CD4-positive, alpha-beta T cell treated with Interleukin-12 subunit alpha and Interleukin-12 subunit beta, for 1 hour (primary cell): ENCODE data around the gene TRAPPC3.

Source experiments
- DNase-seq: peaks from one replicate; pipeline ENCODE4 v3.0.0-alpha.2; 2020

The TRAPPC3 gene

DNA sequence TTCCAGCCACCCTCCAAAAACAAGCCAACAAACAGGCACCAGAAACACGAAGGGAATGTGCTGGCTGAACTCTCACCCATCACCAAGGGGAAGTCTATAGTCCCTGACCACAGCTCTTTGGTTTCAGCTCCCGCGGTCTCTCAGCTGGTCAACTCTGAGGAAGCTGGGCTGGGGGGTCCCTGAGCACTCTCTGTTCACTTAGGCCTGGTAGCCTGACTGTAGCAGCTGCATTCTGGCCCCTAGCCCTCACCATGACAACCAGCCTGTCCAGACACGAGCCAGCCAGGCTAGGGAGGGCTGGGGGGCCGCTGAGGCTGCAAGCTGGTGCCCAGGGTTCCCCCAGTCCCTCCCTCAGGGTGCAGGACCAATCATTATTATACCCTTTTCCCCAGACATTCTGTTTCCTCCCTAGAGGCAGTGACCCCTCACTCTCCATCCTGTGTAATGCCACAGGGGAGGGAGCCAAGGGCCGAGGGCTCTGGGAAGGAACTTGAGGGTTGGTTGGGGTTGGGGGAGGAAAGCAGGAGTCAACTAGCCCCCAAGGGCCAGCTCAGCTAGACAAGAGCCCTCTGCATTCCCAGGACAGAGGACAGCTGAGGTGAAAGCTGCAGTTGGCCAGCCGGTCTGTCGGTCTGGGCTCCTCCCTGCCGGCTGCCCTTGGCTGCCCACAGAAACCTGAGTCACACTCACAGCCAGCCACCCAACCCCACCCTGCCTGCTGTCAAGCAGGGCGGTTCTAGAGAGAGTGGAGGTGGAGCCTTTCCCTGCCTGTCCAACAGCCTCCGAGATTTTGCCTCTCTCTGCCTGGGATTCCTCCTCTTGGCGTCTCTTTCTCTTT lies 1.2 kb upstream of the TRAPPC3 start:
- DNase-seq: peak; percentile 82

DNA sequence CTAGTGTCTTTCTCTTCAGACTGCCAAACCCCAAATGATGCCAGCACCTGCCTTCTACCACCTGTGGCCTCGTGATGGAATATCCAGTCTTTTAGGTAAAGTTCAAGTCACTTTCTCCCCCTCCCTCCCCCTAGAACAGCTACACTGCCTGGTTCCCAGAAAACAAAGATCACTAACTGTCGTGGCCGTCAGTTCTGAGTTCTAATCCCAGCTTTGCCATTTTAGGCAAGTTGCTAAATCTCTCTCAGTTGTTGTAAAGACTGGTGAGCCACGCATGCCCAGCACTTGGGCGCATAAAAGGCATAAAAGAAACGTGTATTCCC lies 648 bp upstream of the TRAPPC3 start:
- DNase-seq: no peak

GRCh38 chr1:36148821-36149236 lies 457 bp downstream of the TRAPPC3 start:
- DNase-seq: no peak

DNA sequence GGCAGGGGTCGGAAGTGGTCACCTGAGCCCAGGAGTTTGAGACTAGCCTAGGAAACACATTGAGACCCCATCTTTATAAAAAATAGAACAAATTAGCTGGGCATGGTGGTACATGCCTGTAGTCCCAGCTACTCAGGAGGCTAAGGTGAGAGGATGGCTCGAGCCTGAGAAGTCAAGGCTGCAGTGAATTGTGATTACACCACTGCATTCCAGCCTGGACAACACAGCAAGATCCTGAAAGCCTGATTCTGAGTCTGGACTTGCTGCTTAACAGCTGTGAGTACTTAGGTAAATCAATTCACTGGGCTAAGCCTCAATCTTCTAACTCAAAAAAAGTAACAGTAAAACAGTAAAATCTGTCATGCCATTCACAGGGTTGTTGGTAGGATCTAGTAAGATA lies 4.9 kb downstream of the TRAPPC3 start:
- DNase-seq: no peak

- DNase-seq: no peak
Measured at GRCh38 chr1:36143424-36143823, 5.9 kb downstream of the TRAPPC3 start.

DNA sequence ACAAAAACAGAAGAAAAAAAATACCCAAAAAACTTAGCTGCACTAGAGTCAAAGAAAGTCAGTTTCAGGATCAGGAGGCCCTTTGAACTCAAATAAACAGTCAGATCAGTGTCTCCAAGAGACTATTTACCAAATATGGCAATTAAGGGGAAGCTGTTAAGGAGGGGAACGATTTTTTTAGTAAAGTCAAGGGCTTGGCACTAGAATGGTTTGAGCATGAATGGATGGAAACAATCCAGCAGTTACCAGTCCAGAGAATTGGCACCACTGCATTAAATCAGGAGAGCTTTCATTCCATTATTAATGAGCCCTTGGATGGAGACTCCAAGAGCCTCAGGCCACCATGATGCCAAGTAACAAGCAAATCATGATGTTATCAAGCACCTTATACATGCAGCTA lies 7.2 kb downstream of the TRAPPC3 start:
- DNase-seq: no peak

- DNase-seq: no peak
Measured at GRCh38 chr1:36139521-36139920, 9.8 kb downstream of the TRAPPC3 start.

DNA sequence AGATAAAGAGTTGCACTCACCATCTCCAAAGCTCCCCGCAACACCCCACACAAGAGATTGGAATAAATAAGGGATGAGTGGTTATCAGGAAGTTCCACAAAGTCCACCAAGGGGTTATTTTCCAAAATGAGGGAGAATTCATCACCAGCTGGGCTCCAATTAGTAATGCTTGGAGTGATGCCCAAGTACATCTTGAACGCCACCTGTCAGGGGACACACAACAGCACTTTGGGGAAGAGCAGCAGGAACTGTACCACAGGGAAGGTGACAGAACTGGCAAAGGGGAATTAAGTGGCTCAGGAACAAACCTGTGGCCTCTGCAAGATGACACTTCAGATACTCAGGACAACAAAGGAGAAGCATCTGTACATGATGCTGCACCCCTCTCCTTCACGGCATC lies 11.5 kb downstream of the TRAPPC3 start:
- no peak for DNase-seq

GRCh38 chr1:36137226-36137625 lies 12.1 kb downstream of the TRAPPC3 start:
- no peak for DNase-seq

GRCh38 chr1:36136535-36136934 lies 12.8 kb downstream of the TRAPPC3 start:
- DNase-seq: no peak

DNA sequence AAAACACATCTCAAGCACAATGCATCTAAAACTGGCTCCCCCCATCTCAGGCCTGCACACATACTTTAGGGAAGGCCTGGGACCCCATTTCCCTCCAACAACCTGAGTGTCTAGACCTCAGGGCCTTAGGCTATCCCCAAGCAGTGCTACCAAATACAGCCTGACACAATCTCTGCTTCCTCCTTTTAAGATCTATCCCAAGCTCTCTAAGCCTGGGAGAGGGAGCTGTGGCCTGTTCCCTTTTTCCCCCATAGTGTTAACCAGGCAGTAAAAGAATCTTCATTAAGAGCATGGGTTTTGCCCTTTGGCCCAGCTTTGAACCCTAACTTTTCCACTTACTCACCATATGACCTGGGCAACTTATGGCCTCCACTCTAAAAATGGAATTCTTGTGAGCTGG lies 13.5 kb downstream of the TRAPPC3 start:
- DNase-seq: no peak

DNA sequence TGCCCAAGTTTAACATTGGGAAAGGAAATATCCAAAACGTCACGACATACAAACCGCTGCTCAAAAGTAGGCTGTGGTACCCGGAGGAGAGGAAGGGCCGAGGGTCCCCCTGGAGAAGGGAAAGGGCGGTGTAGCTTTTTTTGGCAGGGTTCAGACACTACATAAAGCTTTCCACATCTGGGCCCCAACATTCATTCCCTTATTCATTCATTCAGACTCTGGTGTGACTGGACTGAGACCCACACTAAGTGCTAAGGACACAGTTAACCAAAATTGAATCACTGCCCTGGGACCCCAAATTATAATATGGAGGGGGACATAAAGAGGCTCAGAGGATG lies 14.0 kb downstream of the TRAPPC3 start:
- DNase-seq: no peak

- DNase-seq: no peak
Measured at GRCh38 chr1:36134505-36135329, 14.6 kb downstream of the TRAPPC3 start.

GRCh38 chr1:36134031-36134430 lies 15.3 kb downstream of the TRAPPC3 start:
- DNase-seq: no peak

DNA sequence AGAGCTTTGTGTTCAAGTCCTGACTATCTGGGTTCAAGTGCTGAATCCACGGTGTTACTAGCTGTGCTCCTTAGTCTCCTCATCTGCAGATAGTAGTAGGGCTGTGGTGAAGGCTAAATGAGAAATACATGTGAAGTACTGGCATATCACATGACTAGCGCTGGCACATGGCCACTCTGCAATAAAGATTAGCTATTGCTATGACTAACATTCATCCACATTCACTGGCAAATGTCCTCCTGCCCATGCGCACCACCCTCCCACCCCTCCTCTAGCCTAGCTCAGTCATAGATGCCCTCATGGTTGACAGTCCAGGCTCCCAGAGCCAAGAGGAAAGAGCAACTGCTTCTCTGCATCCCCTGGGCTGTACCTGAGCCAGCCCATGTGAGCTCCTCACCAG lies 15.8 kb downstream of the TRAPPC3 start:
- DNase-seq: no peak

DNA sequence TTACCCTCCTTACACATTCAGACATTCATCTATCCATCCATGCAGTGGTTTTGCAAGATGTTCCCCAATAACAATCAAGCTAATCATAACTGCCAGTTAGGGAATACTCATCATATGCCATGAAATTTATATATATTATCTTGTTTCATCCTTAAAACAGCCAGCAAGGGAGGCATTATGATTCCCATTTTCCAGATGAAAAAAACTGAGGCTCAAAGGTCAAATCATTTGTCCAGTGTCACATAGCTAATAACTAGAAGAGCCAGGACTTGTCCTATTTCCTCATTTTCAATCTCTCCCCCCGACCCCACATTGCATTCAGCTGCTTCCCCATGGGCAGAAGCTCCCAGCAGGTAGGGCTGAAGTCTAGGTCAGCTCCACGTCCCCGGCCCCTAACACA lies 17.3 kb downstream of the TRAPPC3 start:
- no peak for DNase-seq

DNA sequence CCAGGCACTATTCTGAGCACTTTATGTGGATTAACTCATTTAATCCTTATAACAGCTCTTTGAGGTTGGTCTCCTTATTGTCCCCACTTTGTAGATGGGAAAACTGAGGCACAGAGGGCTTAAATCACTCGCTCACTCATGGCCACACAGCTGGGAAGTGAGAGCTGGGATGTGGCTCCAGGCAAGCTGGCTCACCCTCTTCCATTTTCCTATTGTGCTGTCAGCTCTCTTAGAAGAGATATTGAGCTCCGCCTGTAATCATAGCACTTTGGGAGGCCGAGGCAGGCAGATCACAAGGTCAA lies 20.4 kb downstream of the TRAPPC3 start:
- no peak for DNase-seq

GRCh38 chr1:36128126-36128904 lies 21.0 kb downstream of the TRAPPC3 start:
- DNase-seq: no peak

GRCh38 chr1:36126797-36127500 lies 22.3 kb downstream of the TRAPPC3 start:
- no peak for DNase-seq

GRCh38 chr1:36126005-36126716 lies 23.1 kb downstream of the TRAPPC3 start:
- DNase-seq: no peak

DNA sequence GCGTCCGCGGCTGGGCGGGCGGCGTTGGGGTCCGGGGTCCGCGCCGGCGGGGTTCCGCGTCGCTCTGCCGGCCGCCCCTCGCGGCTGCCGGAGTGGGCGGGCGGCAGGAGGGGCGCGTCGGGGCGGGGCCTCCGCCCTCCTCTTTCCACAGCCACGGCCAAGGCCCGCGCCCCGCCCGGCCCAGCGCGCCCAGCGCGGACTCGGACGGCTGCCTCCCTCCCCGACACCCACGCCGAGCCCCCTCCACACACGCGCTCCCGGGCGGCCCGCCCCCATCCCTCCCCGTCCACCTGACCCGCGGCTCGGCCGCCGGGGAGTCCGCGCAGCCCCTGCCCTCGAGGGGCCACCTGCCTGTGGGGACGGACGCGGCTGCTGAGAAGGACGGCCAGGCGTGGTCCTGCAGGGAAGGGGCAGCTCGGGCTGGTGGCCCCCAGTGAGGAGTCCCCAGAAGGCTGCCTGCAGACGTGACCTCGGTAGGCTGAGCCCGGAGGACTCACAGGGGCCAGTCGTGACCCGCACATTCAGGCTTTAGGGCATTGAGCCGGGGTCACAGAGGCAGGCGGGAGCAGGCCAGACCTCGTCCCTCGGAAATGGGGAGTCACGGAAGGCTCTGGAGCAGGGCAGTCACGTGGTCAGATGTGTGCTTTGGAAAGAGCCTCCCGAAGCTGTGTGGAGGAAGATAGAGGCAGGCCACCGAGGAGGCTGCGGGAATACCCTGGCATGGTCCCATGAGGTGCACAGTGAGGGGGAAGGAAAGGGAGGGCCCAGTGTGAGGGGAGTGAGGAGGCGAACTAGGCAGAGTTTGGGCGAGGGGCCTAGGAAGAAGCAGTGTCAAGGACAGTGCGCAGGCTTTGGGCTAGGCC lies 23.9 kb downstream of the TRAPPC3 start, which contains the start of gene COL8A2:
Gene COL8A2, minus strand, starts transcription at position 94 of the 863 bp plus-strand sequence. CDS start 24,980 bp downstream, outside the sequence.
- DNase-seq: no peak
